HG03135 (cell line): ENCODE results near the gene IPO13.

ENCODE experiments used
- ATAC-seq: cut with Tn5 transposase; IDR thresholded peaks from one replicate; pipeline ENCODE4 v1.9.1; 2021; ENCODE audit warnings: mild to moderate bottlenecking, moderate library complexity; ENCODE audit not compliant: unreplicated experiment

IPO13 gene

DNA sequence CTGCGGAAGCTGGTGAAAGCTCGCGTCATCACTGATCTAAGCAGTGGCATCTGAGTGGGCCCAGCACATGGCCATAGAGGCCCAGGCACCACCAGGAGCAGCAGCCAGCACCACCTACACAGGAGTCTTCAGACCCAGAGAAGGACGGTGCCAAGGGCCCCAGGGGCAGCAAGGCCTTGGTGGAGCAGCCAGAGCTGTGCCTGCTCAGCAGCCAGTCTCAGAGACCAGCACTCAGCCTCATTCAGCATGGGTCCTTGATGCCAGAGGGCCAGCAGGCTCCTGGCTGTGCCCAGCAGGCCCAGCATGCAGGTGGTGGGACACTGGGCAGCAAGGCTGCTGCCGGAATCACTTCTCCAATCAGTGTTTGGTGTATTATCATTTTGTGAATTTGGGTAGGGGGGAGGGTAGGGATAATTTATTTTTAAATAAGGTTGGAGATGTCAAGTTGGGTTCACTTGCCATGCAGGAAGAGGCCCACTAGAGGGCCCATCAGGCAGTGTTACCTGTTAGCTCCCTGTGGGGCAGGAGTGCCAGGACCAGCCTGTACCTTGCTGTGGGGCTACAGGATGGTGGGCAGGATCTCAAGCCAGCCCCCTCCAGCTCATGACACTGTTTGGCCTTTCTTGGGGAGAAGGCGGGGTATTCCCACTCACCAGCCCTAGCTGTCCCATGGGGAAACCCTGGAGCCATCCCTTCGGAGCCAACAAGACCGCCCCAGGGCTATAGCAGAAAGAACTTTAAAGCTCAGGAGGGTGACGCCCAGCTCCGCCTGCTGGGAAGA, 16.4 kb upstream of the IPO13 start:
- no peak for ATAC-seq

DNA sequence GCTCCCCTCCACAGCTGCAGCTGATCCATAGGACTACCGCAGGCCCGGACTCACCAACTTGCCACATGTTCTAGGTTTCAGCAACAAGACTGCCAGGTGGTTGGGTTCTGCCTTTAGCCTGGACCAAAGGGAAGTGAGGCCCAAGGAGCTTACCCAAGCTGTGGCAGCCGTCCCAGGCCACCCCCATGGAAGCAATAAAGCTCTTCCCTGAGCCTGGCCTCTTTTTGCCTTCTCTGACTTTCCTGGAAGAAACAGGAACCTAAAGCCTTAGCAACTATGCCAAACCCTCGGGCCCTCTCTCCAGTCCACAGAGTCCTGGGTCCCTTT, 15.8 kb upstream of the IPO13 start:
- no peak for ATAC-seq

DNA sequence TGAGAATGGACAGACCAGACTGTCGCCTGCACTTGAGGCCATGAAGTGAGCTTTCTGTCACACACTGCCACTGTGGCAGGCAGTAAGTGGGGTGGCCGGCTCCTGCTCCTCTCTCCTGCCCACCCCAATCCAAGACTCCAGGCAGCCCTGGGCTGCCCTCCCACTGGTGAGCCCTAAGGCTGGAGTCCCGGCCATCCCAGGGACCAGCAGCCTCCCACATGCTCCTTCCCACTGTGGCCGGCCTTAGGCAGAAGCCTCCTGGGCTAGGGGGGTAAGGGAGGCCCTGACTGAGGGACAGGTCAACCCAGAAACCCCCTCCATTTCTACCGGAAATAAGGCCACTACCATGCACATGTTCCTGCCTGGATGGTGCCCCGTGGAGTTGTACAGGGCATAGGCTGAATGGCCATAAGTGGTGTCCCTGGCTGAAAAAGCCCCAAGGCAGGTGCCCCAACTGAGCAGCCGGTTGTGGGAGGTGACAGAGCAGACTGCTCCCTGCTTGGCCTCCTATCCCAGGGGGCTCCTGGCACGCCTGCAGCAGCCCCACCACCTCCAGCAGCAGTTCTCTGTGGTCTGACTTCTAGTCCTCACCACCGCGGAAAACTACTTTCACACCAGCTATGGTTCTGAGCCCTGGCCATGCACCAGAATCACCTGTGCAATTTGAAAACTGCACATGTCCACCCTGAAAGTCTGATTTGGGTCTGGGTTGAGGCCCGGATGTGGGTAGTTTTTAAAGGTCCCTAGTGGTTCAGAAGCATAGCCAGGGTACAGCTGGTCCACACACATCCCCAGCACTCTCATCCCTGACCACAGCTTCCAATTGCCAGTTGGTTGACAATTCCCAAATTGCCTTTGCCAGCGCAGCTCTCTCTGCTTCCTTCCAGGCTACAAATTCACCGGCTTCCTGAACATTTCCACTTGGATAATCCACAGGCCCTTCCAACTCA, 14.8 kb upstream of the IPO13 start:
- no peak for ATAC-seq

DNA sequence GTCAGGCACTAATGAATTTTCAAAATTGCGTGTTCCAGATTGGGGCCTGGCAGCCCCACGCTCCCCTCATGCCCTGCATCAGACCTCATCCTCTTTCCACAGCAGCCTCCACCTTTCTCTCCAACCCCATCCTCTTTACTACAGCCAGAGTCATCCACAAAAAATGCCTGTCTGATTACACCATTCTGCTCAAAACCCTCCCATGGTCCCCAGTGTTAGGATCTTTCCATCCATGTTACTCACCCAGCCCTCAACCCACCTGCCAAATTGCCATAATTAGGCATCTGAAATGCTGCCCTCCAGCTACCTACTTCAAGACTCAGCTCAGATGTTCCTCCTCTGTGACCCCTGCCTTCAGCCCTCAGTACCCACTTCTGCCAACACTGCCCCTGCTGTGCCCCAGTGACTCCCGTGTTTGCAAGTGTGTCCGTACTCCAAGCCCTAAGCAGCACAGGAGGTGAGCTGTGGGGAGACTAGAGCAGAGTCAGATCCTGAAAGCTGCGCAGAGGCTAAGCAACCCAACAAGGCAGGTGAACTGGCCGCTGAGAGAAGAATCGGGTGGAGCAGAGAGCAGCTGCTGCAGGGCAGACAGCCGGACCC, 13.9 kb upstream of the IPO13 start:
- ATAC-seq, result no peak

DNA sequence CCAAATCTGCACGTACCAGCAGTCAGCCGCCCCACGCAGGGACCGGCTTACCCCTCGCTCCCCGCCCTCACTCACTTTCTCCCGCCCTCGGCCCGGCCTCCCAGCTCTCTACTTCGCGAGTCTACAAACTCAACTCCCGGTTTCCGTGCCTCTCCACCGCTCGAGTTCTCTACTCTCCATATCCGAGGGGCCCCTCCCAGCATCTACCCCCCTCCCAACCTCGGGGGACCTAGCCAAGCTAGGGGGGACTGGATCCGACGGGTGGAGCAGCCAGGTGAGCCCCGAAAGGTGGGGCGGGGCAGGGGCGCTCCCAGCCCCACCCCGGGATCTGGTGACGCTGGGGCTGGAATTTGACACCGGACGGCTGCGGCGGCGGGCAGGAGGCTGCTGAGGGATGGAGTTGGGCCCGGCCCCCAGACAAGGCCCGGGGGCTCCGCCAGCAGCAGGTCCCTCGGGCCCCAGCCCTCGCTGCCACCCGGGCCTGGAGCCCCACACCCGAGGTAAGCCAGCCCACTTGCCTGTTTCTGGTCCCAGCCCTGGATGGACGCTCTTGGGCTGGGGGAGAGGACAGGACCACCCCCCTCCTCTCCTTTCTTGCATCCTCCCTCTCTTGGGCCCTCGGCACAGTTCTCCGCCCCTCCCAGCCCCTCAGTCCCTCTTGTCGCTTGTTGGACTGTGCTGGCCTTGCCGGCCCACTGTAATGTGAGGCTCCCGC, 13.2 kb upstream of the IPO13 start, which contains the start of gene ARTN:
Gene ARTN, plus strand, starts transcription at position 416 of the 715 bp plus-strand sequence. CDS start 1,856 bp downstream, outside the sequence.
- no peak for ATAC-seq

DNA sequence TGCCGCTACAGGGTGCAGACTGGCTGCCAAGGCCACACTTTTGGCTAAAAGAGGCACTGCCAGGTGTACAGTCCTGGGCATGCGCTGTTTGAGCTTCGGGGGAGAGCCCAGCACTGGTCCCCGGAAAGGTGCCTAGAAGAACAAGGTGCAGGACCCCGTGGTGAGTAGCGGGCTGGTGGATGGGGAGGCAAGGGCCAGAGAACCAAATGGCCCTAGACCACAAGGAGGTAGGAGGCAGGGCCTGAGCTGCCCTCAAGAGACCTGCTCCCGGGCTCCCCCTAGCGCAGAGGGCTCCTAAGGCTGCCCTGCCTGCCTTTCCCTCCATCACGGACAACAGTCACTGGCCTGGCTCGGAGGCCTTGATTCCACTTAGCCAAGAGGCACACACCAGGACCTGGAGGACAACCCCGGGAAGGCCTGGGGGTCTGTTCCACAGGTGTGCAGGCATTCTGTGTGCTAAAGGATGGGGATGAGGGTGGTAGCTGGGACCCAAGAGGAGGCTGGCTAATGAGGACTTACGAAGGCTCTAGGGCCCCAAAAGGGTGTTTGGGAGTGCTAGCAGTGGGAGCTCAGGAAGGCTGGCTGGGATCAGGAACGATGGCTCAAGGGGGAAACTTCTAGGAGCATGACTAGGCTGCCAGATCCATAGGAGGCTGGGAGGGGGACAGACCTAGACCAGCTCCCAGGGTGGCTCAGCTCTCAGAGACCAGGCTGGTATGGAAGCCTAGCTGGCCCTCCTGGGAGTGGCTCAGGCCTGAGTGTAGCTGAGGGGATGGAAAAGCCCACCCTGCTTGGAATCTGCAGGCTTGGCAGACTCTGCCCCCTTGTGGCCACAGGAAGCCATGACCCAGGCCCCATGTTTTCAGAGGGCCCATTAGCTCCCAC, 12.4 kb upstream of the IPO13 start:
- ATAC-seq, result no peak

DNA sequence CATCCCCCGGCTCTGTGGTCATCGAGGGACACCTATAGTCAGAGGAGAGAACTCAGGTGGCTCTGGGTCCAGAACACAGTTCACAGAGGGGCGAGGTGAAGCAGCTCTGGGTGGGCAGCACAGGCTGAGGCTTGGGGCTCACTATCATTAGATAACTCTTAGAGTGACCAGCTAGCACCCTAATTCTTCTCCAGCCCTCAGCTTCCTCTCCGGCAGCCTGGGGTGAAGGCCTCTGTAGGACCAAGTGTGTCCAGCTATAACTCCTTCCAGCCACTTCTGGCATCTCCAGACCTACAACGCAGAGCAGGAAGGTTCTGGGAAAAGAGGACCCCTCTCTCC, 11.8 kb upstream of the IPO13 start:
- ATAC-seq, result no peak

DNA sequence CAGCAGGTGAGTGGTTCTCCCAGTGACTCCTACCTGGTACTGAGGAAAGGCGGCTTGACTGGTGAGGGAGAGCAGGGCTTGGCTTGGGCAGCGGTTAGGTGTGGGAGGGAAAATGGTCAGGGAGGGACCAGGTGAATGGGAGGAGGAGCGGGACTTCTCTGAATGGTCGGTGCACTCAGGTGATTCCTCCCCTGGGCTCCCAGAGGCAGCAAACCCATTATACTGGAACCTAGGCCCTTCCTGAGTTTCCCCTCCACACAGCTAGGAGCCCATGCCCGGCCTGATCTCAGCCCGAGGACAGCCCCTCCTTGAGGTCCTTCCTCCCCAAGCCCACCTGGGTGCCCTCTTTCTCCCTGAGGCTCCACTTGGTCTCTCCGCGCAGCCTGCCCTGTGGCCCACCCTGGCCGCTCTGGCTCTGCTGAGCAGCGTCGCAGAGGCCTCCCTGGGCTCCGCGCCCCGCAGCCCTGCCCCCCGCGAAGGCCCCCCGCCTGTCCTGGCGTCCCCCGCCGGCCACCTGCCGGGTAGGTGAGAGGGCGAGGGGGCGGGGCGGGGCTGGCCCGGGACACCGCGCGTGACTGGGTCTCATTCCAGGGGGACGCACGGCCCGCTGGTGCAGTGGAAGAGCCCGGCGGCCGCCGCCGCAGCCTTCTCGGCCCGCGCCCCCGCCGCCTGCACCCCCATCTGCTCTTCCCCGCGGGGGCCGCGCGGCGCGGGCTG, 10.9 kb upstream of the IPO13 start:
- ATAC-seq, result no peak

DNA sequence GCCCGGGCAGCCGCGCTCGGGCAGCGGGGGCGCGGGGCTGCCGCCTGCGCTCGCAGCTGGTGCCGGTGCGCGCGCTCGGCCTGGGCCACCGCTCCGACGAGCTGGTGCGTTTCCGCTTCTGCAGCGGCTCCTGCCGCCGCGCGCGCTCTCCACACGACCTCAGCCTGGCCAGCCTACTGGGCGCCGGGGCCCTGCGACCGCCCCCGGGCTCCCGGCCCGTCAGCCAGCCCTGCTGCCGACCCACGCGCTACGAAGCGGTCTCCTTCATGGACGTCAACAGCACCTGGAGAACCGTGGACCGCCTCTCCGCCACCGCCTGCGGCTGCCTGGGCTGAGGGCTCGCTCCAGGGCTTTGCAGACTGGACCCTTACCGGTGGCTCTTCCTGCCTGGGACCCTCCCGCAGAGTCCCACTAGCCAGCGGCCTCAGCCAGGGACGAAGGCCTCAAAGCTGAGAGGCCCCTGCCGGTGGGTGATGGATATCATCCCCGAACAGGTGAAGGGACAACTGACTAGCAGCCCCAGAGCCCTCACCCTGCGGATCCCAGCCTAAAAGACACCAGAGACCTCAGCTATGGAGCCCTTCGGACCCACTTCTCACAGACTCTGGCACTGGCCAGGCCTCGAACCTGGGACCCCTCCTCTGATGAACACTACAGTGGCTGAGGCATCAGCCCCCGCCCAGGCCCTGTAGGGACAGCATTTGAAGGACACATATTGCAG, 10.2 kb upstream of the IPO13 start:
- no peak for ATAC-seq

DNA sequence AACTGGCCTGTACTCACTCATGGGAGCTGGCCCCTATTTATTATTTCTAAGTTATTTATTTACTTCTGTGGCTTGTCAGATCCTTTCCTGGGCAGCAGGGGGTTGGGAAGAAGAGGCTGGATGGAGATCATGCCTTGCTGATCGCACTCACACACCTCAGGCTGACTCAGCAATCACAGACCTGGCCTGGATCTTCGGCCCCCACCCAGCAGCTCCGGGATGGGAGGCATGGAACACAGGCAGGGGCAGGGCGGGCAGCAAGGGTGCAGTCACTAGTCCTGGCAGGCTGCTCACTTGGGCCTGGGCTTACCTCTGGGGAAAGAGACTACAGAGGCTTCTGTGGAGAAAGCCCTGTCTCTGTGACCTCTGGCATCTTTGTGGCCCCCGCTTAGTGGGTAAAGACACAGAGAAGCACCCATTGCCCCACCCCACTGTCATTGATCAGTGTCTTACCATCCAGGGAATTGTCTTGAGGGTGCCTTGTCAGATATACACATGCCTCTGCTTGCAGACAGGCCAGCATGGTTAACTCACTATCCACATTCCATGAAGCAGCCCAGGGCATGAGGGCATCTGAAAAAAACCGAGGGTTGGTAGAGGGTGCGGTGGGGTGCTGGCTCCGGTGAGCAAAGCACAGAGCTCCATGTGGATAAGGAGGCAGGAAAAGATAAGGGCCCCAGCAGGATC, 9.4 kb upstream of the IPO13 start:
- no peak for ATAC-seq

DNA sequence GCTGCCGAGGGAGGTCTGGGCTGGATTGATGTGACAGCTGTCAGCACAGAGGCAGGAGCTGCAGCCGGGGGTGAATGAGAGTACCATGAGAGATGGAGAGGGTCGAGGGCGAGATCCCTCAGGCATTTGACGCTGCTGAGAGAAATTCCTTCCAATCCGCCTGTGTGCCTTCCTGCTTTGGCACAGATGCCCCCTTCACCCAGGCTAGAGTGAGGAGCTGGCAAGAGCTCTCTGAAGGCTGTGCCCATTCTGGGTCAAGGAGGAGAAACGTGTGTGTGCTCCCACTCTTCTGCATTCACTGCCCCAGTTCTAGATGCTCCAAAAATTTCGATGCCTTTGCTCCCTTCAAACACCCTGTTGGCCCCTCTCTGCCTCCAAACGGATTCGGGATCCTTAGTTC, 8.4 kb upstream of the IPO13 start:
- no peak for ATAC-seq

DNA sequence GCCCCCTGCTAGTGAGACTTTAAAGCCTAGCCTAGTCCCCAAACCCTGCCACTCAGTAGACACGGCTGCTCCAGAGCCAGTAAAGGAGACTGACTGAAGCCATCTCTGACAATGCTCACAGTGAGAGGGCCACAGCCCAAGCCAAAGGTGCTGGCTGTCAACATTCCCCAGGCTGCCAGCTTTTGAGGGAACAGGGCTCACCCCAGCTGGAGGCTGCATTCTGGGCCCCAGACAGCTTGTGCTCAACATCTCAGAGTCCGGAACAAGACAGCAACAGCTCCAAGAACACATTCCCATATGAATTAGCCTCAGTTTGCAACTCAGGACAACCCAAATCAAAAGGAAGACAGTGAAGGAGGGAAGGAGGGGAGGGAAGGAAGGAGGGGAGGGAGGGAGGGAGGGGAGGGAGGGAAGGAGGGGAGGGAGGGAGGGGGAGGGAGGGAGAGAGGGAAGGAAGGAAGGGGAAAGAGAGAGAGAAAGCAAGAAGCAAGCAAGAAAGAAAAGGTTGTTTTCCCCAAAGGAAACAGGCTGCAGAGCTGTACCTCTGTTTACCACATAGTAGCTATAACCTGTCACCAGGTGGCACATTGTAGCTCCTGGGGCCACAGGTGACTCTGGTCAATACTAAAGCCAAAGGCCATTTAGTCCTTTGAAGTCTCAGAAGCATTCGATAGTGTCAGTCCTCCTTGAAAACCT, 7.7 kb upstream of the IPO13 start:
- no peak for ATAC-seq

DNA sequence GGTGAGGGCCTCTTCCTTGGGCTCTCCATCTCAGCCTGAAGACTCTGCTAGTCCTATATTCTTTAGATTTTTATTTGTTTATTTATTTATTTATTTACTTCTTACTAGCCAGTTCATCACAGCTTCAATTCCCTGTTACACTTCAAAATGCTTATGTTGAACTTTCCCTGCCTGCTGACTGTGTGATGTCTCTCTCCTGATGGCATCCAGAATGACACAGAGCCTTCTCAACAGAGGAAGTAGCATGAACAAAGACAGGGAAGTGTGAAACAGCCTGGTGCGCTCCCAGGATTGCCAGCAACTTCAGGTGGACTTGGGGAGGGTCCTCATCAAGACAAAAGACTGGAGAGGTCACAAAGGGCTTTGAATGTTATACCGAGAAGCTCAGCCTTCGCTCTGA, 4.3 kb upstream of the IPO13 start:
- no peak for ATAC-seq

DNA sequence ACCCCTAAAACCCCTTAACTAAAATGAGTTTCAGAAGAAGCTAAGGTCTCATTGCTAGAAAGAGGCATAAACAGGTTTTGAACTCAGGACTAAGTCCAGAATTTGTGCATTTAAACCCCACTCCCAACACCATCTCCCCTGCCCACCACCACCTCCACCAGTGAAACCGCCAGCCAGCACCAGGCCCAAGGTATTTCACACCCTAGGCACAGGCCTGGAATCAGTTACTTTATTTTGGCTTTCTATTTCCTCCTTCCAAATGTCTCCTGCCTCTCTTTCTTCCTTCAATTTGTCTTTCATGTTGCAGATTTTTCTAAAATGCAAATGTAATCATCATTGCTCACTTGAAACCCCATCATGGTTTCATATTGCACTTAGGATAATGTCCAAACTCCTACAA, 1.9 kb upstream of the IPO13 start:
- no peak for ATAC-seq

DNA sequence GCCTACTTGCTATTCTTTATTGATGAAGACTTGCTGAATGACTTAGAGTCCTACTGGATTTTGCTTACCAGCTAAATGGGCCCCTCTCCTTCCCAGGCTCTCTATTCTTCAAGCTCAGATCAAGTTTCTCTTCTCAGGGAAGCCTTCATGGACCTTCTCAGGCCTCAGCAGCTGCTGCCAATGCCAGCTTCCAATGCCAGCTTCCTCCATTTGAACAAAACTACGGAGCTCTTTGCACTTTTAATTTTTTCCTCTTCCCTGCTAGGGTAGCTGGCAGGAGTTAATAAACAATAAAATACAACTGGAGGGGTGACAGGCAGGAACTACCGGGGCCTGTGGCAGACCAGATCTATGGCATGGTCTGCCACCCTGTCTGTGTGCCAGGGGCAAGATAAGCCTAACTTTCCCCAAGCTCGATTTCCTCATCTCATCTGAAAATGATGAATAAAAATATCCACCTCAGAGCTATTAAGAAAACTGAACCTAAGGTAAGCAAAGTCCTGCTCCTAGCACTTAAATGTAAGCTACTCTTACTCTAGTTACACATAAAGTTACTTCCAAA, 995 bp upstream of the IPO13 start:
- ATAC-seq, result no peak

DNA sequence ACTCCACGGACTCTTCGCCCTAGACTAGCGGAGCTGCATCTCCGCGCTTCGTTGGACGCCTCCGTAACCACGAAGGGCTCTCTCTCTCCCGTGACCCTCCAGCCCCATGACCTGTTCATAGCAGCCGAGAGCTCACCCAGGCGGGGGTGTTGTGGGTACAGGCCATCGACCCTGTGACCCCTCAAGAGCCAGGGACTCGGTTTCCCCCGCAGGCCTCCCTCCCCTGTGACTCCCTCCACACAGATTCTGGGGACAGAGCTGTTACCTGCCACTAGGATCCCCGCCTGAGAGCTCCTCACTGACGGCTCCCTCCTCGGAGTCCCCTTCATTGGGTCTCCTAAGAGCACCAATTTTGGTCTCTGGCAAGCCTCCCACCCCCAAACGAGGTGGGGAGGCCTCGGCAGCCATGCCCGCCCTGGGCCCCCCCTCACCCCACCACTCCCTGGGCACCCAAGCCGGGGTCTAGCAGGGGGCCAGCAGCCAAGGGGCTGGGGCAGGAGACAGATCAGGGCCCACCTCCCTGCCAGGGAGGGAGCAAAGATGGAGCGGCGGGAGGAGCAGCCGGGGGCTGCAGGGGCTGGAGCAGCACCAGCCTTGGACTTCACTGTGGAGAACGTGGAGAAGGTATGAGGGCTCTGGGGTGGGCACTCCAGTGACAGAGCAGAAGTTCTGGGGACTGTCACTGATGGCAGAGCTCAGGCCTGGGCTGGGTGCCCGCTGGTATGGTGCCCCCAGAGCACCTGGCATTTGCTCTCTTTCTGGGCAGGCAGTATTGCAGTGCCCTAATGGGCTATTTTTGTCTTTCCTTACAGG, 517 bp downstream of the IPO13 start:
- ATAC-seq, result peak; percentile 6
